HG03354 (cell line): ENCODE data around the gene ARHGEF25.

Experiments
- ATAC-seq: cut with Tn5 transposase; IDR thresholded peaks from one replicate; pipeline ENCODE4 v1.9.1; 2021; ENCODE audit warnings: mild to moderate bottlenecking; ENCODE audit not compliant: unreplicated experiment, poor library complexity, severe bottlenecking

The ARHGEF25 gene

GRCh38 chr12:57620245-57620935, 9.2 kb downstream of the ARHGEF25 start:
- ATAC-seq, result no peak

DNA sequence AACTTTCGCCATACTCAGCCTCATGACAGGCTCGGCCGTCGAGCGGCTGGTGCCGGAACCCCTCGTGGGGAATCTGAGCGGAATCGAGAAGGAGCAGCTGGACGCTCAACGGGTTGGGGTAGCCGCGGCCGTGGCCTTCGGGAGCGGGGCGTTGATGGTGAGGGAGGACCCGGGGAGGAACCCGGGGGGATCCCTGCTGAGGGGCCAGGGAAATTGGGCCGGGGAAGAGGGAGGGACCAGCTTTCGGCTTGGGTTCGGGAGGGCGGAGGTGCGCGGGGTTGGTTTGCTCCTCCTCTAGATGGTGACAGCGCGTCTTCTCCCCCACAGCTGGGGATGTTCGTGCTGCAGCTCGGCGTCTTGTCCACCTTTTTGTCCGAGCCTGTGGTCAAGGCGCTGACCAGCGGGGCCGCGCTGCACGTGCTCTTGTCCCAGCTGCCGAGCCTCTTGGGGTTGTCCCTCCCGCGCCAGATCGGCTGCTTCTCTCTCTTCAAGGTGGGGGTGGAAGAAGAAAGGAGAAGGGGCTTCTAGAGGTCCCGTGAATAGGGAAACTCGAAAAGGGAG, 9.8 kb downstream of the ARHGEF25 start:
- no peak for ATAC-seq

GRCh38 chr12:57621497-57622292, 10.5 kb downstream of the ARHGEF25 start:
- peak; percentile 66 for ATAC-seq

DNA sequence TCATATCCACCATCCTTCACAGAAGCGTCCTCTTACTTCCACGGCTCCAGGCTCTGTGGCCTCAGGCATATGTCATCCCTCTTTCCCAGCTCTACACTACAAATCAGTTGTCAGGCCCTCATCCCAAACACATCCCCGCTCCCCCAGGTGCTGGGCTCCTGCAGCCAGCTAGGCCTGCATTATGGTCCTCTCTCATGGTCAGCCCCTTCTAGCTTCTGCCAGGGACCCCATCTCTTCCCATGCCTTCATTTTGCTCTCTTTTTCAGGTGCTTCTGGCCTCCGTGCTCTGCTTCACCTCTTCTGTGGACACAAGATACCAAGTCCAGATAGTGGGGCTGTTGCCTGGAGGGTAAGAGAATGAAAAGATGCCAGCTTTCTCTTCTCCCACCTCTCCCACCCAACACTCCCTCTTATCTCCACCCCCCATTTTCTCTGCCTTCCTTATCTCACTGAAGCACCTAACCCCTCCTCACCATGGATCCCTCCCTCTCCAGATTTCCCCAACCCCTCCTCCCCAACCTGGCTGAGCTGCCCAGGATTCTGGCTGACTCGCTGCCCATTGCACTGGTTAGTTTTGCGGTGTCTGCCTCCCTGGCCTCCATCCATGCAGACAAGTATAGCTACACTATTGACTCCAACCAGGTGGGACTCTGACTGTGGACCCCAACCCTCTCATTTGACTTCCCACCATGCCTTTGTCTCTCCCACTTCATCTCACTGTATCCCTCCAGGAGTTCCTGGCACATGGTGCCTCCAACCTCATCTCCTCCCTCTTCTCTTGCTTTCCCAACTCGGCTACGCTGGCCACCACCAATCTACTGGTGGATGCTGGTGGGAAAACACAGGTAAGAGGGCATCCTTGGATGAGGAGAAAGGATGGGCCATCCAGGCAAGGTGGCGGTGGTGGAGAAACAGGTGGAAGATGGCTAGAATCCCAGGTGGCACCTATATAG, 11.3 kb downstream of the ARHGEF25 start:
- no peak for ATAC-seq

GRCh38 chr12:57623385-57623784, 12.2 kb downstream of the ARHGEF25 start:
- ATAC-seq, result no peak

DNA sequence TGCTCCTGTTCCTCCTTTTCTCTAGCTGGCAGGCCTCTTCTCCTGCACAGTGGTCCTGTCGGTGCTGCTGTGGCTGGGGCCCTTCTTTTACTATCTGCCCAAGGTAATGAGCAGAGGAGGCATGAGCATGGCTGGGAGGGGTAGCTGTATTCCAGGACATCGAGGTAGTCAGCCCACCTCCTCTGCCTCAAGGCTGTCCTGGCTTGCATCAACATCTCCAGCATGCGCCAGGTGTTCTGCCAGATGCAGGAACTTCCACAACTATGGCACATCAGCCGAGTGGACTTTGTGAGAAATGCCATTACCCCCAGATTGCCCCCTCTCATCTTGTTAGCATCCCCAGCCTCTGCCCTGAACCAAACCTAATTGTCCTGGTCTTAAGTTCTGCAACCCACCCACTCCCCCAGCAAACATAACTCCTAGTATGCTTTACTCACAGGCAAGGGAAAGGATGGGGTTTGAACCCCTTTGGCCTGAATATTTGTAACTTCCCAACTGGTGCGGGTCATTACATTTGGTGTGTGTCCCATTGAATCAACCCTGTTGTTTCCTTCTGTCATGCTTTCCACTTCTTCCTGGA, 12.7 kb downstream of the ARHGEF25 start:
- ATAC-seq, result no peak

GRCh38 chr12:57624441-57625220, 13.4 kb downstream of the ARHGEF25 start:
- no peak for ATAC-seq

GRCh38 chr12:57625261-57626032, 14.2 kb downstream of the ARHGEF25 start:
- ATAC-seq, result no peak

DNA sequence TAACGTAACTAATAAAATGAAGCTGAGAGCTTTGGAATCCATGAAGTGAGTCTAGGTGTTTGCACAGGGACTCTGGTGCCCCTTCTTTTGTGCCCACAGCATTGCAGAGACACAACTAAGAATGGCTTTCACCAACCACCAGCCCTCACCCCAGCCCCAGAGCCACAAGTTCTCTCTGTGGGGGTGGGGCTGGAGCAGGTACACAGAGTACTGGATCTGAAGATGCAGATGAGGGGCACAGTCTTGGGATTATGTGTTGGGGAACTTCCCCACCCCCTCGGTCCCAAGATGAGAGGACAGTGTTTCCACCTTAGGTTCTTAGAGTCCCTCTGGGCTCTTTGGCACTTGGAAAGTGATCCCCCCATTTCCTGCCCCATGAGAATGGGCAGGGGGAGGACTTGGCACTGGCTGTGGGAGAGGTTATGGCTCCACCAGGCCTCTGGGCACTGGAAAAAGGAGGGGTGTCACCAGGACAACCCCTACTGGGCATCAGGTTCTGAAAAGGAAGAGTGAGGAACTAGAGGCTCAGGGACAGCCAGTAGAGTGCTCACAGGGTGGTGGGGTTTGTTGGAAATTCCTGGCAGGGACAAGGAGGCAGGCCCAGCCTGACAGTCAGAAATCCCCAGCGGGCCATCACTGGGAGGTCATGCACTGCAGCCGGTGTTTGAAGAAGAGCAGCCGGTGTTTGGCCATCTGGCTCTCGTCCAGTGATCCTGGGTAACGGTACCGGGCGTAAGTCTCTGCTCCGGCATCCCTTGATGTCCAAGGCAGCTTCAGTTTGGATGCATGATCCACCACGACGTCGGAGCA, 15.1 kb downstream of the ARHGEF25 start:
- no peak for ATAC-seq

- no peak for ATAC-seq
These were observed 15.7 kb downstream of the ARHGEF25 start for GRCh38 chr12:57626921-57627445.

DNA sequence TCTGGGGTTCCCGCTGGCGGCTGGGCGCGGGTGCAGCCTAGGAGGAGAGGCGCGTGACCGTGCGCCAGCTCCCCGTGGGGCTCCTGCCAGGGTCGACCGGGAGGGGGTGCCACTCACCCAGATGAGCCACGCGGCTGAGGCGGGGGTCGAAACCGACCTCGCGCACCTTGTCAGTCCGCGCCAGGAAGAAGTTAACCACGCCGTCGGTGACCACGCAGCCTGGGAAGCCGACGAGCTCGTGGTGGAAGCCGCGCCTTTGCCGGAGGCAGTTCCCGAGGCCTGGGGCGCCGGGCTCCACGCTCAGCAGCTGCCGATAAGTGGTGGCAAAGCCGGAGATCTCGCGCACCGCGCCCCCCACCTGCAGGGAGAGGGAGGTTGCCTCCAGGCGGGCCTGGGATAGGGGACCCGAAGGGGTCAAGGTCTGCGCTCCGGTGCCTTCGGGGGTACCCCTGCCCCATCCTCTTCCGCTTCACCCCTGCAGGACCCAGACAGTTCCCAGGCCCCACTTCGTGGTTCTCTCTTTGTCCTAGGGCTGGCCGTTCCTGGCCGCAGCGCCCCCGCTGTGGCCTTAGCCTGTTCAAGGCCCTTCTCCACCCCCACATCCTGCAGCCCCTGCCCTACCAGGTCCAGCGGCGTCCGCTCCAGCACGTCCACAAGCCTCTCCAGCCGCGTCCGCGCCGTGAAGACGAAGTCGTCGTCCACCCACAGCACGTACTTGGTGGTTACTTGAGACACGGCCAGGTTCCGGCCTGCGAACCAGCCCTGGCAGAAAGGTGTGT, 16.5 kb downstream of the ARHGEF25 start:
- ATAC-seq, result no peak

DNA sequence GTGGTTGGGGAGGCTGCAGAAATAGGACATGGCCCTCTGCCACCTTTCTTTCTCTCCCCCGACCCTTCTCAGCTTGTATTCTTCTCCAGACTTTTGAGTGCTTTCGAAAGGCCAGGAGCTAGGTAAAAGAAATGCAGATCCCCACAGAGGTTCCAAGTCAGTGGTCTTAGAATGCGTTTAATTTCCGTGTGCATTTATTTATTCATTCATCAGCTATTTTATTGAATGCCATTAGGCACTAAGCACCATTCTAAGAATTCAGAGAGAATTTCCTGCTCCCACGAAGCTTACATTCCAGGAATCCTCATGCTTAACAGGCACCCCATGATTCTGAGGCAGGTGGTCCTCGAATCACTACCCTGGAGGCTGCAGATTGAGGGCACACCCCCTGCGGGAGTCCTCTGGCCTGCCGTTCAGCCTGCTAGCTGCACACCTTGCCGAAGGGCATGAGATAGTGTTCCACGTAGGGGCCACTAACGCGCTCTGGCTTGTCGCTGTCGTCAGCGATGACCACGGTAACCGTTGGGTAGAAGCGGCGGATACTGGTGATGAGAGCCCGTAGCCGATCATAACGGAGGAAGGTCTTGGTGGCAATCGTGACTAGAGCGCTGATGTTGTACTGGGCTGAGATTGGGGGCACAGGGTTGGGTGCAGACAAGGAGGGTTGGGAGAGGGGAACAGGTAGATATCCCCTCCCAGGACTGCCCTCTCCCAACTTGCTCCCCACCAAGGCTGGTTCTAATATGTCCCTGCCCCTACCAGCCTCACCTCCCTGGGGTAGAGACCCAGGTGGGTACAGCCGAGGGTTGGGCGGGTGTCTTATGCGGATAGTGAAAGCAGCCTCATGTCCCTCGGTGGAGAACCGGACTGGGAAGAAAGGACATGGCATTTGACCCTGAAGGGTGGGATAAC, 17.3 kb downstream of the ARHGEF25 start:
- no peak for ATAC-seq

- no peak for ATAC-seq
These were observed 18.7 kb downstream of the ARHGEF25 start for GRCh38 chr12:57629897-57630471.

- no peak for ATAC-seq
These were observed 19.7 kb downstream of the ARHGEF25 start for GRCh38 chr12:57630891-57631433.

GRCh38 chr12:57631566-57632072, 20.4 kb downstream of the ARHGEF25 start:
- ATAC-seq, result no peak
